Osteocyte (in vitro differentiated cells): Measurements from ENCODE around the gene ATP11A. TPM values are rescaled to one million over a fixed set of nuclear protein-coding genes. Genes with fewer than 3 reads are reported as not detected.

Source experiments
- DNase-seq: peaks from one replicate; pipeline ENCODE4 v3.0.0; 2021; ENCODE audit warnings: mixed read lengths; ENCODE audit not compliant: unreplicated experiment; ENCODE audit errors: extremely low spot score
- H3K27ac Mint-ChIP-seq: one replicate; pipeline ENCODE4 v1.8.0; 2021; ENCODE audit warnings: mild to moderate bottlenecking, mixed read lengths; ENCODE audit not compliant: unreplicated experiment
- H3K27me3 Mint-ChIP-seq: one replicate; pipeline ENCODE4 v1.8.0; 2021; ENCODE audit warnings: mixed read lengths; ENCODE audit not compliant: unreplicated experiment
- H3K36me3 Mint-ChIP-seq: one replicate; pipeline ENCODE4 v1.8.0; 2021; ENCODE audit warnings: mixed read lengths; ENCODE audit not compliant: unreplicated experiment
- H3K4me1 Mint-ChIP-seq: one replicate; pipeline ENCODE4 v1.8.0; 2021; ENCODE audit warnings: mixed read lengths; ENCODE audit not compliant: unreplicated experiment
- H3K4me3 Mint-ChIP-seq: one replicate; pipeline ENCODE4 v1.8.0; 2021; ENCODE audit warnings: mild to moderate bottlenecking, moderate library complexity, mixed read lengths; ENCODE audit not compliant: unreplicated experiment
- H3K9me3 Mint-ChIP-seq: one replicate; pipeline ENCODE4 v1.8.0; 2021; ENCODE audit warnings: mixed read lengths; ENCODE audit not compliant: unreplicated experiment
- CTCF ChIP-seq: fragments of 200-600 bp; sonication (generic); IDR thresholded peaks from 2 replicates; pipeline ENCODE4 v1.5.0; 2021; ENCODE audit warnings: antibody characterized with exemption, mild to moderate bottlenecking, moderate library complexity
- total RNA-seq: library from RNA; stranded (reverse); gene quantifications from 2 replicates; pipeline ENCODE4 v1.2.1, GENCODE V29; 2021

ATP11A gene
- total RNA-seq, 1 donor from 2014 or later: 15.7 TPM

DNA sequence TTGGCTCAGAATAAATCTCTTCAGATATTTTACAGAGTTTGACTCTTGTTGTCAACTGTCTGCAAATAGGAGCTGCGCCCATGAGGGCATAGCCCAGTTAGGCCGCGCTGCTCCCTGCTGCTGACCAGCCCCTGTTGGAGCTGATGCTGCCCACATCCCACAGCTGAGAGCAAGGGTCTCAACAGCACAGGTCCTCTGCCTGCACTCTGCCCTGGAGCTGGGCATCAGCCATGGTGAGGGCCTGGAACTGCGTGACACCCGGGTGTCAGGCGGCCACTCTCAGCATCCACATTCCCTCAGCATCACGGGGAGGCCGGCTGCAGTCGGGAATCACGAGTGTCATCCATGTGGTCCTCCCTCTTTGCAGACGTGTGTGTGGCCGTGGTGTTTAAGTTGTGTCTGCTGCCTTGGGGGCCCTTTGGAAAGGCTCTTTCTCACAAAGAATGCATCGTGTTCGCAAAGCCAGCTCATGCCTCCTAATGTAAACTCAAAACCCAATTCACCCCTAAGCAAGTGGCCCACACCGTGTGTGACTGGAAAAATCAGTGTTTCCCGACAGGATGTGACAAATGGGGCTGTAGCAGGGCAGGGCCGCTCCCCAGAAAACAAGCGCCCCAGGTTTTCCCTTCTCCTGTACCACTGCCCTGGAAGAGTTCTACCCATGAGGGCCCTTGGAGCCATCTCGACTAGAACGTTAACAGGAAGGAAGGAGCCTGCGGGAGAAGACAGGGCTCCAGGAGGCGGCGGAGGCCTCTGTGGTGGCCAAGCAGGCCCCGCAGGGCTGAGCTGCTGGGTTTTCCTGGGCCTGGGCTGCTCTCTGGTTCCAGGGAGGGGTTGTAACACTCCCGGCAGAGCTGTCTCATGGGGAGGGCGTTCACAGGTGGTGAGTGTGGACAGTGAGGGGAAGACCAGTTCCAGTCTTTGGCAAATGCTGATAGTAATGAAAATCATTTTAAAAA is 20.3 kb downstream of the ATP11A start:
- no peak overlapping the region for H3K27ac Mint-ChIP-seq
- H3K4me3 Mint-ChIP-seq: no peak overlapping the region
- no peak for DNase-seq
- TF ChIP-seq CTCF: no peak
- H3K36me3 Mint-ChIP-seq: peaks cover 2% of the 10 kb centered on the region
- H3K4me1 Mint-ChIP-seq: peaks cover 17% of the 10 kb centered on the region
- peaks cover 6% of the 10 kb centered on the region for H3K9me3 Mint-ChIP-seq
- H3K27me3 Mint-ChIP-seq: no peaks in the 10 kb centered on the region

DNA sequence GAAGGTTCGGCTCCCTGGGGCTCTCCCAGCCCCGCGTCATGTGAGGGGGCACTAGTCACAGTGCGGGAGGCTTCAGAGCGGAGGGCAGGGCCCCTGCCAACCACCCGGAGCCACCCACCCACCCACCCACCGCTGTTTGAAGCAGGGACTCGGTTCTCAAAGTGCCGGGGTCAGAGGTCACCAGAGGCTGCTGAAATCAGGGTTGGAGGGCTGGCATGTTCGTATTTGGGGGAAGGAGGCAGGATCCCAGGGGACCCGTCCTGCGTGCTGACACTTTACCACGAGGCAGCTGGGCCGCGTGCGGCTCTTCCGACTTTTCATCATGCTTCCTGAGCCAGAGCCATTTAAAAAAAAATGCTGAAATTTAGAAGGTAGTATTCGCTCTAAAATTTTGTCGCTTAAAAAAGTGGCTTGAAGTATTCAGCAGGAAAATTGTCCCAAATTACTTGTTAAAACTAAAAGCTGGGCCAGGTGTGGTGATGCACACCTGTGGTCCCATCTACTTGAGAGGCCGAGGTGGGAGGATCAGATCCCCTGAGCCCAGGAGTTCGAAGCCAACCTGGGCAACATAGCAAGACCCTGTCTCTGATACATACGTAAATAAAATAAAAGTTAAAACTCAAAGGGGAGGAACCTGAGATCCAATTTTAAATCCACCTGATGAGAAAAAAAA is 21.2 kb downstream of the ATP11A start:
- H3K36me3 Mint-ChIP-seq: peaks cover 2% of the 10 kb centered on the region
- H3K4me3 Mint-ChIP-seq: peak overlapping the region; percentile 32
- no peaks in the 10 kb centered on the region for H3K27me3 Mint-ChIP-seq
- no peak for DNase-seq
- peaks cover 17% of the 10 kb centered on the region for H3K4me1 Mint-ChIP-seq
- peak overlapping the region; percentile 83 for H3K27ac Mint-ChIP-seq
- no peak for TF ChIP-seq CTCF
- peaks cover 6% of the 10 kb centered on the region for H3K9me3 Mint-ChIP-seq

DNA sequence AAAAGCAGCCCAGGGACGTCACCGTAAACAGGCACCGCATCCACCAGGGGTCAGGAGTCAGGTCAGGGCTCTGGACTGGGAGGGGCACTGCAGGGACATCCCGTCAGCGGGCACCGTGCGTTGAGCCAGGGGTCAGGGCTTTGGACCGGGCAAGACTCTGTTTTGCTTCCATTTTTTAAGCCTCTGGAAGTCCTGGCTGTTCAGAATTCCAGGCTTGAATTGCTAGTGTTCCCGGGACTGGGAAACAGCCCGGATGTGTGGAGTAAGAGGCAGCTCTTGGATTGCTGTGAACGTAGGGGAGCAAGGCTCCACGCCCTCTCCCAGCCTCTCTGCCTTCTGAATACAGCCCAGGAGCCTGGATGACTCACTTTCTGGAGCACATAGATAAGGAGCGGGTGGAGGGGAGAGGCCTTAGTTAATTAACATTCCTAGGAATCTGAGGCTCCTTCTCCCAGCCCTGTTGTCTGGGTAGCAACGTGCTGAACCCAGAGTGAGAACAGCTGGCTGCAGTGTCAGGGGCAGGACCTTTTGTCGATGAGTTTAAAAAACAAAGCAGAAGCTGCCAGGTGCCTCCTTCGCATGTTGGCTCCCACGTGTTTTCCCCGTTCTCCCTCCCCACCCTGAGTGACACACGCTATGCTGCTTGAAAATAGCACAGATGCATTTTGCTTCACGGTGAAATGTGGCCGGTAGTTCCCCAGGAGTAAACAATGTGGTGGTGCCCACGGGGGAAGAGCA is 21.9 kb downstream of the ATP11A start:
- peak overlapping the region; percentile 32 for H3K4me3 Mint-ChIP-seq
- peak overlapping the region; percentile 83 for H3K27ac Mint-ChIP-seq
- H3K27me3 Mint-ChIP-seq: no peaks in the 10 kb centered on the region
- H3K4me1 Mint-ChIP-seq: peaks cover 17% of the 10 kb centered on the region
- peaks cover 6% of the 10 kb centered on the region for H3K9me3 Mint-ChIP-seq
- DNase-seq: no peak
- H3K36me3 Mint-ChIP-seq: peaks cover 2% of the 10 kb centered on the region
- TF ChIP-seq CTCF: peak; percentile 17

DNA sequence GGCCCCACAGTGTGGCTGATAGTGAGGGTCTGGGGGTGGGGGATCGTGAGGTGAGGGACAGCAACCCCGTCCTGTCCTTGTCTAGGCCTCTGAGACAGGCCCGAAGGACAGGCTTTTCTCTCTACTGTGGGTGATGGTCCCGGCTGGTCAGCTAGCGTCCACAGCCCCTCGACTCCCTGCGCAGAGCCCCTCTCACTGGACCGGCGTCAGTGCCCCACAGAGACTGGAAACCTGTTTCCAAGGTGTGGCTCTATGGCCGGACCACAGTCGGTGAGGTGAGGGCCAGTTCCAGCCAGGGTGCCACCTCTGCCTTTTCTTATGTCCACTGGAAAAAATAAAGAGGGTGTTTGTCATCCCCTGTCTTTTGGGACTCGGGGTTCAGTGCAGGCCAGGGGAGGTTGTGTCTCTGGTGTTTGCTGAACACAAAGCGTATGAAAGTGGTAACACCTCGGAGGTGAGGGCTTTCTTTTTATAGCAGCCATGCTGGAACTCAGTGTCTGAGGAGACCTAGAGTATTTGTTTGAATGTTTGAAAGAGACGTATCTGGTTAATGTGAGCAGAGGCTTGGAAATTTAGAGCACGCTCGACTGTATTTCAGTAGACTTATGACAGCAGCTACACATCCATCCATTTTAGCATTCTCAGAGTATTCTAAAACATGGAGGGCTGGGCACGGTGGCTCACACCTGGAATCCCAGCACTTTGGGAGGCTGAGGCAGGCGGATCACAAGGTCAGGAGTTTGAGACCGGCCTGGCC is 22.8 kb downstream of the ATP11A start:
- DNase-seq: no peak
- Mint-ChIP-seq H3K4me3 (no peak overlapping the region), H3K9me3 (peaks cover 6% of the 10 kb centered on the region), H3K4me1 (peaks cover 17% of the 10 kb centered on the region), H3K27ac (peak overlapping the region; percentile 83), H3K36me3 (peaks cover 2% of the 10 kb centered on the region), H3K27me3 (no peaks in the 10 kb centered on the region)
- no peak for TF ChIP-seq CTCF
